Mesenteric fat pad (tissue), 1 donor: ENCODE measurements around the gene RBM47. TPM values are rescaled to one million over a fixed set of nuclear protein-coding genes. Genes with fewer than 3 reads are reported as not detected.
"Not testable (repeated sequence)": the region's sequence is repeated elsewhere in the genome, so short reads cannot be mapped to it uniquely, and the experiment has no call there.

Experiments used
- DNase-seq: peaks from one replicate; pipeline ENCODE4 v3.0.0-alpha.2; 2020; ENCODE audit warnings: low spot score
- long read RNA-seq: library from polyadenylated mRNA; unstranded; transcript quantifications from one replicate; pipeline ENCODE4 v2.0.0, GENCODE V29; 2020
- total RNA-seq: library from RNA; stranded (reverse); fragmentation: NEBNext Ultra II Directional; extraction: Animal tissue kit (Norgen Biotek cat#: 25700); gene quantifications from one replicate; pipeline ENCODE4 v1.2.1, GENCODE V29; 2021
- donor health status: DM: yes; HTN: yes; CAD: no.

Gene RBM47
- total RNA-seq = 53.3 TPM
- long read RNA-seq, partial matches to known transcripts = 8 of 54 reads
- long read RNA-seq, other reads (novel, unspliced or antisense) = 46 of 54 reads

DNA sequence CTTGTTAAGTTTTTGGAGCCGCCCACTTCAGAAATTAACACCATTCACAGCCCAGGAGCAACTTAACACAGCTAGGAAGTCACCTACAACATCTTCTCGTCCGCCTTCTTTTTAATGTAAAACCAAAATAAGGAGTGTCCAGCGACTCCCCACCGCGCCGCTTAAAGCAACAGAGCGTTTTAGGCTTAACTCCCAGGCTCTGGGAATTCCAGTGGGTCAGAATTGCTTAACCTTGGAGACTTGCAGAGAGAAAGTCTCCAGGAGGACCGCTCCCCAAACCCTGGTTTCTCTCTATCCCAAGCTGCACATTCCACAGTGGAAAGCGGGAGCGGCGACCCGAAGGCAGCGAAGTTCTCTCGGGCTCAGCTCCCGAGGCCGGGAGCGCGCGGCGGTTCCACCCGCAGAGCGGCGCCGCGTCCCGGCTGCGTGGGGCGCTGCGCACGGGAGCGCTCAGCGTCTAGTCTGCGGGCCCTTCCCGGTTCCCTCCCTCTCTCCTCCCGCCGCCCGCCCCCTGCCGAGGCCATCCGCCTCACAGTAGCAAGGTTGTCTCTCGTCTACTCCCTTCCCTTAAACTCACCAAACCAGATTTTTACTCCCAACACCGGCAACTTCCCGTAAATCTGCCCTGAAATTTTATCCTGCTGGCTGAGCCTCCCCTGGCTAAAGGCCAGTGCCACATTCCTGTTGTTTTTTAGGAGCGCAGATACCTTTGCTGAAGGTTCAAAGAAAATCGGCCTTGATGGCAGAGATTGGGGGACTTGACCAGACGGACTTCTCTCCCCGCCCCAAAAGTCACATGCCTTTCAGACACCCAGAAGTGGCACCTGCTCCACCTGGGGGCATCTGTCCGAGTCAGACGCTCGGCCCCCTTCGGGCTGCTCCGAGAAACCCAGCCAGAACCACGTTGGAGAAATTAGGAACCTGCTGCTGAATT lies at the start of gene RBM47:
Gene RBM47, minus strand, starts transcription at position 464 of the 934 bp plus-strand sequence. CDS start 190,971 bp downstream, outside the sequence.
- no peak for DNase-seq

GRCh38 chr4:40678421-40678820 lies 48.8 kb upstream of the RBM47 start:
- no peak for DNase-seq

GRCh38 chr4:40675166-40675565 lies 45.5 kb upstream of the RBM47 start:
- DNase-seq = no peak

GRCh38 chr4:40672528-40673522 lies 43.2 kb upstream of the RBM47 start:
- DNase-seq = no peak

GRCh38 chr4:40669504-40669903 lies 39.8 kb upstream of the RBM47 start:
- DNase-seq = no peak

DNA sequence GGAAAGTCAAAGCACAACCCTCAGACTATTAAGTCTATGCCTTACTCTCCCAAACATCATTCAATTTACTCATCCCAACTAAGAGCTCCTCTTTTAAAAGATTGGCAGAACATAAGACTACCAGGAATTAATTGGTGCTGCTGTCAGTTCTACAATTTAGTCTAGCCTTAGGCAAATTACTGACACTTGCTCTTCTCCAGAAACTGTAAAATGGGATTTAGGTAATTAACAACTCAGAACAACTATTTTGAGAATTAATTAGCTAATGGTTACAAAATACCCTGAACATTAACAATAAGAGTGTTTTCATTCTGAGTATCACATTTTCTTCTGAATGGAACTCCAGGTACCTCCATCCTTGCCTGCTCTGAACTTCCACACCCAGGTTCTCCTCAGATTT lies 36.2 kb upstream of the RBM47 start:
- DNase-seq = no peak

DNA sequence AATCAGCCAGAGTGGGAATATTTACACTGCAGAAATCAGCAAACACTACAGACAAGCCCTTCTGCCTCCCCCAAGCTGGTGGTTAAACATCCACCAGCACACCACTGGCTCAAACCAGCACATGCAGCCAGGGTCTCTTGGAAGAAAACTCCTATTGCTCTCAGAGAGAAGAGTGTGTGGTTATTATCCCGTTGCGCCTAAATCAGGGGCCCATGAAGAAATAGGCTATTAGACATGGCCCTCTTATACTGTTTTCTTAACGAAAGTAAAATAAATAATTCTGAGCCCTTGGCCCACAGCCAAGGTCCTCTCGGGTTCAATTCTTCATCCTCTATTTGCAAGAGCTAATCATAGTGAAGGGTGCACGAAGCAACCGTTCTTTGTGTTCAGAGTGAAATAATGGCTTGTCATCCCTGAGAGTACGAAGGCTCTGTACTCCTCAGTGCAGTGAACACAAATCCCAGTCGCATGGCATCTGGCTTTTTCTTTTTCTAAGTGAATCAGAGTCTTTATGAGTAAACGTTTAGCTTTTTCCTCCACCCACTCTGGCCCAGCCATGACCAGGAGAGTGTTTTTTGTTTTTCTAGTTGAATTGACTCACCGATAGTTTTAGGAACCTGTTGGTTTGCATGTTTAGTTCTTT lies 33.4 kb upstream of the RBM47 start:
- DNase-seq = no peak

- no peak for DNase-seq
Measured at GRCh38 chr4:40661803-40662202, 32.1 kb upstream of the RBM47 start.

DNA sequence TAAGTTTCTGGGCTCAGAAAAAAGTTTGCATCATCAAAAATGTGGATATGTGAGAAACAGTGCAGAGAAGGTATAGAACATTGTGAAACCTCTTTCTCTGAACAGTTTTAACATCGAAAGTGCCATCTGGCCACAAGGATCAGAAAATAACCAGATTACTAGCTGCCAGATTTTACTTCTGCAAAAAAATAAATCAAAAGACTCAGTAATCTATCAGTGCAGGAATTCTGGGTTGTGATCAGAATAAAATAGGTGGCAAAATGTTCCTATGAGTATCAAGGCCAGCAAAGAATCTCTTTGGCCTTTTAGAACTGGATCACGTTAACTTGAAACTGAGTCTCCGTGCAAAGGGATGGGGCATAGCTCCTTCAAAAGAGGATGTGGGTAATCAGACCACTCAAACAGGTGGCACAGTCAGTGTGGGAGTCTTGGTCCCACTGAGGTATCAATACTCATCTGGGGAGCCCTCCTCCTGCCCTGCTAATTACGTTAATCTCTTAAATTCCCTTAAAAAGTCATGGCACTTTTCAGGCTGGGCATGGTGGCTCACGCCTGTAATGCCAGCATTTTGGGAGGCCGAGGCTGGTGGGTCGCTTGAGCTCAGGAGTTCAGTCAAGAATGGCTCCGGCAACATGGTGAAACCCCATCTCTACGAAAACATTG lies 26.7 kb upstream of the RBM47 start:
- DNase-seq = no peak

- DNase-seq = no peak
Measured at GRCh38 chr4:40651280-40651679, 21.6 kb upstream of the RBM47 start.

DNA sequence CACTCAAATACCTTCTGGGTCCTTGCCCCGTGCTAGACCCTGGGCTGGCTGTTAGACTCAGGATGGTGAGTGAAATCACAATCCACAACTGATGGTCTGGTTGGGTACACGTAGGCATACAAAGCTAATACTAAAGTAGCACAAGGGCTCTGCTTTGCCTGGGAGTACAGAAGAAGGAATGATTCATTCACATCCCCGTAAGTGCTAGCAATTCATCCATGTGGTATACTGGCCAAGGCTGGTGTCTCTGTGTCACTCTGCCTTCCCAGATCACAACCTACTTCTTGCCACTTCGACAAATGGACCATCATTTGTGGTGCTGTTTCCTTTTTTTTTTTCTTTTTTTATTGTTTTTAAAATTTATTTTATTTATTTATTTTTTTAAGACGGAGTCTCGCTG lies 19.7 kb upstream of the RBM47 start:
- no peak for DNase-seq

- DNase-seq = no peak
Measured at GRCh38 chr4:40648742-40649281, 19.1 kb upstream of the RBM47 start.

GRCh38 chr4:40648131-40648530 lies 18.5 kb upstream of the RBM47 start:
- DNase-seq = no peak

DNA sequence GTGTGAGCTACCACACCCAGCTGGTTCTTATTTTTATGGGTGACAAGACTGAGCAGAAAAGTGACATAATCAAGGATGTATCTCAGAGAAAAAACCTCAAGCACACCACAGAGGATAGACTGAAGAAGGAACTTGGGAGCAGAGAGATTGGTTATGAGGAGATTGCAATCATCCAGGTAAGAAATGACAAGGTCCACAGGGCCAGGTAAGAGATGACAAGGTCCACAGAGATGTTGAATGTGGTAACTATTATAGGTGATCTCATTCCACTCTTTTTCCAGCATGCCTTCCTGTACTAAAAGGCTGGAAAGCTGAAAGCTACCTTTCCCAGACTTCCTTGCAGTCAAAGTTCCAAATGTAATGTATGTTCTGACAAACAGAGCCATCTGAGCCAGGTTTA lies 15.9 kb upstream of the RBM47 start:
- no peak for DNase-seq

GRCh38 chr4:40632080-40632479 lies 2.4 kb upstream of the RBM47 start:
- DNase-seq = no peak

DNA sequence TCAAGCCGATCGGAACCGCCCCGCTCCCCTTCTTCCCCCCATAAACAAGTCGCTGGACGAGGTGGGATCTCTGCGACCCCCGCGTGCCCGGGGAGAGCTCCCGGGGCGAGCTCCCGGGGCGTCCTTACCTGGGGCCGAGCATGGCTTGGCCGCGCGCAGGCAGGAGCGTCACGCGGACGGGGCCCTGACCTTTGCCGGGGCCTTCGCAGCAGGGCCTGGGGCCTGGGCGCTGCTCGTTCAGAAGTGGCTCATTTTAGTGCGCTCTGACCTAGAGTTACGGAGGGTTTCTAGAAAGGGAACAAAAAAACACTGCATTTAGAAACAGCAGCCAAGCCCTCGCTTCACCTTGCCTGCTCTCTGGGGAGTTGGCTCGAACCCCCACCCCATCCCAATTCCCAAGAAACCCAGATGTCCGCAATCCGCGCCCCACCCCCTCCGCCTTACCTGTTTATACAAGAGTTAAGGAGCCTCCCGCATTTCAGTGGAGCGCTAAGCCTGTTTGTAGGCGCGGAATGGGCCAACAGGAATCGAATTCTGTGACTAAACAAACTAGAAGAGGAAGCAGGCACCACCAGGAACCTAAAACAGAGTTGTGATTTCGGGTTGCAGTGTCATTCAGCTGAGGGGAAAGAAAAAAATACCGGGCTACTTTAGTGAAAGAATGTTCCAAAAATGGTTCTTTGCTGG lies 814 bp upstream of the RBM47 start:
- no peak for DNase-seq

DNA sequence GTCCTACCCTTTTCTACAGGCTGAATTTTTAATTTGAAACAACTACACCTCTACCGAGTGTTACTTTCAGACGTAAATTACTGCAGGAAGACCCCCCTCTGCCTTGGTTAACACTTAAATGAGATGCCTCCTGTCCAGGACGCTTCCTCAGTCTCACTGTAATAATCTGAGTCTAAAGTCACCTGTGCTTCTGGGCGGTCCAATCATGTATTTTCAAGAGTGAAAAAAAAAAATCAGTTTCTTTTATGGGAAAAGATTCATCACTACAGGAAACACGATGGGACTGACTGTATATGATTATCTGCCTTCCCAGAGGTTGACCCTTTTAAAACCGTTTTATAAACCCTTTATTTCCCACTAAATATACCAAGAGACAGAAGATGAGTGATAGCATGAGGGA lies 776 bp downstream of the RBM47 start:
- no peak for DNase-seq

DNA sequence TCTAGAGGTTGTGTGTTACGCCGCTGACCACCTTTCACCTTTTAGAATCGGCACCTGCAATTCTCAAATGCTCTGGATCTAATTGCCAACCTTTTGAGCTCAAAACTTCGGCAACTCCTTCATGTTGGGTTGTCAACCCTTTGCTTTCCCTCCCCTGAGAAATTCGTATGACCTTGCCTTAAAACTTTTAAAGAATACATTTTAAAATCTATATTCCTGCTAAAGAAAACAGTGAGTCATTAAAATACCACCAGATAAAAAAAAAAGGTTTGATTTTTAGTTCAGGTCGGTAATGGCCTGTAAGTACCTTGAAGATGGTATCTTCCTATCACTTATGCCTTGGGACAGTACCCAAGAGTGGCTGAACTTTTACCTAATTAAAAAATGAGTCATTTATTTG lies 1.3 kb downstream of the RBM47 start:
- DNase-seq = not testable (repeated sequence)

DNA sequence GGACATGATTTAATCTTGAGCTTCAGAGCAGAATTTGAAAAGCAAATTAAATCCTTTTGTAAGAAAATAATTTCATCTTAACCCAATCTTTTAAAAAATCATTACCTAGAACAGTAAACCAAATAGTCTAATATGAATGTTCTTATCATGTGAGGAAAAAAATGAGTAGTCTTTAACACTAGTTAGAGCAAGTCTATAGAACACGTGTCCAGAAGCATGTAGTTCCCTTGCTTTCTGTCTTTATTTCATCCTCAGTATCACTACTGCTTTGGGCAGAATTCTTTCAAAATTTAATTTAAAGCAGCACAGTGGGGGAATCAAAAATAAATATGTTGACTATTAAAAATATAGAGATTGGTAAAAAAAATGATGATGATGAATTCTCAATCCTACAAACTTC lies 2.1 kb downstream of the RBM47 start:
- DNase-seq = no peak
